ENCODE data around the gene CUBN.

CUBN gene

DNA sequence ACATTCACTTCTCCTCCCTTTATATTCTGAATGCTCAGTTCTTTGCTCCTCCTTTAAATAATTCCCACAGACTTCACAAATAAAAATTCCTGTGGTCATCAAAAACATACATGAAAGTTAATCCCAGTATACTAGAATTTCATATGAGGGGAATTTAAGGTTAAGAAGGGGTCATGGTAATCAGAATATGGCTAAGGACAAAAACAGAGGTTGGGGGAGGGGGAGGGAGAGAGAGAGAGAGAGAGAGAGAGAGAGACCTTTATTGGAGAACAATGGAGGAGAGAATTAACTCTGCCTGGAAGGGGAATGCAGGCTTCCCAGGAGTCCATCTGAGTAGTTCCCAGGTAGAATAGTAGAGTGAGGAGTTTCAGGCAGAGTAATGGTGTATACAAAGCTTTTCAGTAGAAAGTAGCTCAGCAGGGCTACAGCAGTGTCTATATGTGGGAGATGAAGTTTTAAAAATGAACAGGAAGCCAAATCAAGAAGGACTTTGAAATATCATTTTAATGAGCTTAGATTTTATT, 5.2 kb upstream of the CUBN start:
- FAIRE-seq (no peak), DNase-seq (ENCODE audit: insufficient read length, low spot score) (no peak)
- TF ChIP-seq CTCF (IDR thresholded peaks at IDR 0.05; ENCODE audit: insufficient read depth, missing control alignments): no peak

DNA sequence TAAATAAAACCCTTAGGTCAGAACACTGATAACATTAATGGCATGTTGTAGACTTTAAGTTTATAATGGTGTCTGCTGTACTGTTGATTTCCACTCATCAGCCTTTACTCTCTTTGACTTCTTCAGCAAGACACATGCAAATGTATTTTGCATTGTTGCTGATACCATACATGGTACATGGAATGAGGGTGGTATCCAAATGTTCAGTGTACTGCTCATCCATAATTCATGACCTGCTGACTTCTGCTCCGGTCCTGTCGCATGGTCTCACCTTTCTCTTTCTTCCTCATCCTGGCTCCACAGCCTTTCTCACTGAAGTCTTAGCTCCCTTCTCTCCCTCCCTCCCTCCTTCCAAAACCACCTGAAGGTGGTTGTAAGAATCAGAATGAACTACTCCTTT, 4.7 kb upstream of the CUBN start:
- DNase-seq (ENCODE audit: insufficient read length, low spot score) (no peak), FAIRE-seq (no peak)
- TF ChIP-seq CTCF (IDR thresholded peaks at IDR 0.05; ENCODE audit: insufficient read depth, missing control alignments): no peak

- TF ChIP-seq CTCF (IDR thresholded peaks at IDR 0.05; ENCODE audit: insufficient read depth, missing control alignments): no peak
- DNase-seq (ENCODE audit: insufficient read length, low spot score): no peak
- FAIRE-seq: no peak
Measured at GRCh38 chr10:17128261-17128660, 1.4 kb downstream of the CUBN start.

DNA sequence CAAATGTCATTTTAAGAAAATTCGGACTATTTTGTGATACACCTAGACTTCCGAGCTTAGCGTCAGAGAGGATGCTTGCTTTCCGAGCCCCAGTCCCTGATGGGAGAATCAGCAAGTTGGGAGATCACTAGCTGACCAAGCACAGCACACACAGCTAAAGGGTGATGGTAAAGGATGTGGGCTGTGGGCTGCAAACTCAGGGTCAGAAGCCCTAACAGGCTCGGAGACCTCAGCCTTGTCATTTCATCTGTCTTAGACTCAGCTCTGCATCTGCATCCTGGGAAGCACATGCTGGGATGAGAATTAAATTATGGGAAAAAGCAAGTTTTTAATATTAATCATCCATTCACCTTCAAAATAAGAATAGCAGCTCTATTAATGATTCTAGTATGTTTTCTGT, 3.3 kb downstream of the CUBN start:
- DNase-seq (ENCODE audit: insufficient read length, low spot score): no peak

GRCh38 chr10:17125206-17125893, 4.3 kb downstream of the CUBN start:
- no peak for DNase-seq (ENCODE audit: insufficient read length, low spot score)
- FAIRE-seq: no peak
- no peak for TF ChIP-seq CTCF (IDR thresholded peaks at IDR 0.05; ENCODE audit: insufficient read depth, missing control alignments)

More for the DNA sequence above, 3.3 kb downstream of the CUBN start:
- TF ChIP-seq CTCF (IDR thresholded peaks at IDR 0.05; ENCODE audit: insufficient read depth, missing control alignments): no peak
- FAIRE-seq: no peak

DNA sequence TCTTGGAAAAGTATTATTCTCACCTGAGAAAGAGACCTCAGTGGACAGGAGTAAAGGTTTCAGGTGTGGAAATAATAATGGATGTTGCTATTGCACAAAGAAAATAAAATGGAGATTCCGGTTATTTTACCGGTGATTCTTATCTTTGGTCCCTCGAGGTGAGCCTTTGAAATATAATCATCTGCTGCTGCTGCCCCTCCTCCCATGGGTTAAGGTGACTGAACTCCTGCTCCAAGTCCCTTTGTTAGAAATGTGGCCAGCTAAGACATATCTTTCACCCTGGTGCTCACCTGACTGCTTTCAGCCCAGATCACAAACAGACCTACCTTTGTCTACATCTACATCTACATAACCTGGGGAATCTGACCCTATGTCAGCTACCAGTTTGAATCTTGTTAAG, 5.7 kb downstream of the CUBN start:
- no peak for FAIRE-seq
- no peak for TF ChIP-seq CTCF (IDR thresholded peaks at IDR 0.05; ENCODE audit: insufficient read depth, missing control alignments)
- DNase-seq (ENCODE audit: insufficient read length, low spot score): no peak

Data from D721Med (cell line).